CD4-positive, alpha-beta T cell (primary cell): Measurements from ENCODE around the gene LITAF. TPM values are rescaled to one million over a fixed set of nuclear protein-coding genes. Genes with fewer than 3 reads are reported as not detected.

Experiments used
- ATAC-seq: fragments of 200-7000 bp; cut with Tn5 transposase; one replicate; pipeline ENCODE4 v1.10.0; 2022; ENCODE audit warnings: mild to moderate bottlenecking; ENCODE audit not compliant: poor library complexity
- CTCF ChIA-PET: fragments of 350-600 bp; sonication (Branson Sonifier 250); formaldehyde crosslinking; loops from one replicate; lab custom pipeline; 2021; ENCODE audit warnings: antibody characterized with exemption, inconsistent platforms; lab: Charles Lee
- POLR2A ChIA-PET: fragments of 350-600 bp; sonication (Branson Sonifier 250); formaldehyde crosslinking; loops from one replicate; lab custom pipeline; 2021; ENCODE audit warnings: antibody characterized with exemption, inconsistent platforms; lab: Charles Lee
- DNase-seq, 14 experiments: peaks; one replicate each; pipeline ENCODE4 v3.0.0-alpha.2; 2013 to 2020; ENCODE audit warnings: mixed read lengths in 2 of 14
- H3K27ac ChIP-seq, 2 donors: one replicate each; pipeline versions ENCODE4 v1.5.1 to v1.7.0; 2013; ENCODE audit warnings: low read length in 2 of 2, low read depth in 1 of 2, mild to moderate bottlenecking in 1 of 2
- H3K27me3 ChIP-seq, 2 experiments: 1 replicate in 1 of 2; 2 replicates in 1 of 2; pipeline versions ENCODE4 v1.6.1 to v1.7.0; 2013; ENCODE audit warnings: low read length in 2 of 2, control low read depth in 1 of 2, mild to moderate bottlenecking in 1 of 2, moderate library complexity in 1 of 2; ENCODE audit not compliant: insufficient read depth in 2 of 2, control insufficient read depth in 1 of 2
- H3K36me3 ChIP-seq: one replicate; pipeline ENCODE4 v1.6.1; 2013; ENCODE audit warnings: low read length, control low read depth; ENCODE audit not compliant: insufficient read depth
- H3K4me1 ChIP-seq: one replicate; pipeline ENCODE4 v1.6.1; 2013; ENCODE audit warnings: low read length, control low read depth; ENCODE audit not compliant: insufficient read depth
- H3K4me3 ChIP-seq: one replicate; pipeline ENCODE4 v1.5.1; 2013; ENCODE audit warnings: mild to moderate bottlenecking, low read length, moderate library complexity
- H3K9me3 ChIP-seq, 2 experiments: 1 replicate in 1 of 2; 2 replicates in 1 of 2; pipeline versions ENCODE4 v1.6.1 to v1.7.0; 2013; ENCODE audit warnings: low read length in 2 of 2, mild to moderate bottlenecking in 2 of 2, control low read depth in 1 of 2, moderate library complexity in 1 of 2; ENCODE audit not compliant: control insufficient read depth in 1 of 2, insufficient read depth in 1 of 2
- H3K27ac Mint-ChIP-seq: one replicate; pipeline ENCODE4 v1.8.0; 2020; ENCODE audit warnings: mixed read lengths
- H3K27me3 Mint-ChIP-seq: one replicate; pipeline ENCODE4 v1.8.0; 2021; ENCODE audit warnings: mixed read lengths
- H3K36me3 Mint-ChIP-seq: one replicate; pipeline ENCODE4 v1.8.0; 2021; ENCODE audit warnings: low read depth, mixed read lengths
- H3K4me1 Mint-ChIP-seq: one replicate; pipeline ENCODE4 v1.8.0; 2021; ENCODE audit warnings: low read depth, mixed read lengths
- H3K4me3 Mint-ChIP-seq: one replicate; pipeline ENCODE4 v1.8.0; 2020; ENCODE audit warnings: mild to moderate bottlenecking, mixed read lengths
- H3K9me3 Mint-ChIP-seq: one replicate; pipeline ENCODE4 v1.8.0; 2020; ENCODE audit warnings: mixed read lengths
- CTCF ChIP-seq: fragments of 200-600 bp; IDR thresholded peaks from one replicate; pipeline ENCODE4 v1.8.0; 2022; ENCODE audit warnings: antibody characterized with exemption, mild to moderate bottlenecking
- intact Hi-C, 2 experiments: fragments of 100-400 bp; cut with DNase I in 1 of 2; cut with micrococcal nuclease in 1 of 2; formaldehyde crosslinking; loops; one replicate each; pipeline versions ENCODE4 v1.15.1 to v1.9.0; 2023 to 2025; cut with DNase I, micrococcal nuclease
- total RNA-seq, 174 experiments: library from RNA in 2 of 174; stranded (reverse) in 2 of 174; gene quantifications; one replicate each; pipeline ENCODE4 v1.2.3 and lab custom pipeline; 2021 to 2026

The LITAF gene
- total RNA-seq, 2 experiments from 2014 or later, result 226 to 257 TPM

- no peaks in the 10 kb centered on the region for H3K9me3 ChIP-seq
- peaks cover 17% of the 10 kb centered on the region for H3K4me1 Mint-ChIP-seq
- ATAC-seq (no peak), DNase-seq (no peak)
- POLR2A ChIA-PET, result interaction anchor here (2.1 kb wide), 1 partner anchor 12 kb away, joined by 12 read pairs; no protein-coding TSS in a partner anchor
- H3K4me3 ChIP-seq, result no peak overlapping the region
- TF ChIP-seq CTCF, result no peak
- H3K27me3 Mint-ChIP-seq, result no peaks in the 10 kb centered on the region
- H3K36me3 ChIP-seq, result no peaks in the 10 kb centered on the region
- H3K4me1 ChIP-seq, result peaks cover 20% of the 10 kb centered on the region
- H3K27me3 ChIP-seq, result no peaks in the 10 kb centered on the region
- no peak overlapping the region for H3K27ac Mint-ChIP-seq
- no peaks in the 10 kb centered on the region for H3K9me3 Mint-ChIP-seq
- CTCF ChIA-PET, result no interaction called here
- H3K36me3 Mint-ChIP-seq, result no peaks in the 10 kb centered on the region
- no peak overlapping the region for H3K27ac ChIP-seq
- no peak overlapping the region for H3K4me3 Mint-ChIP-seq
- intact Hi-C loops, result no loop called here
Measured at GRCh38 chr16:11609474-11610120, 22.9 kb upstream of the LITAF start.

GRCh38 chr16:11605891-11606290, 19.2 kb upstream of the LITAF start:
- H3K36me3 ChIP-seq, result no peaks in the 10 kb centered on the region
- no peak for ATAC-seq
- intact Hi-C loops, result no loop called here

GRCh38 chr16:11605564-11605886, 18.8 kb upstream of the LITAF start:
- Histone ChIP-seq H3K36me3 (no peaks in the 10 kb centered on the region), H3K27ac (no peak overlapping the region), H3K27me3 (no peaks in the 10 kb centered on the region), H3K4me1 (no peaks in the 10 kb centered on the region), H3K9me3 (no peaks in the 10 kb centered on the region), H3K4me3 (no peak overlapping the region)
- POLR2A ChIA-PET, result no interaction called here
- Mint-ChIP-seq H3K27me3 (no peaks in the 10 kb centered on the region), H3K4me1 (peaks cover 5% of the 10 kb centered on the region), H3K27ac (no peak overlapping the region), H3K9me3 (no peaks in the 10 kb centered on the region), H3K36me3 (no peaks in the 10 kb centered on the region), H3K4me3 (no peak overlapping the region)
- no peak for TF ChIP-seq CTCF
- no peak for DNase-seq
- intact Hi-C loops, result no loop called here
- no peak for ATAC-seq
- CTCF ChIA-PET, result no interaction called here

More at GRCh38 chr16:11605891-11606290, 19.2 kb upstream of the LITAF start:
- no peak overlapping the region for H3K4me3 ChIP-seq
- H3K27me3 ChIP-seq, result no peaks in the 10 kb centered on the region
- H3K4me1 Mint-ChIP-seq, result peaks cover 5% of the 10 kb centered on the region
- H3K9me3 Mint-ChIP-seq, result no peaks in the 10 kb centered on the region
- POLR2A ChIA-PET, result no interaction called here
- CTCF ChIA-PET, result no interaction called here
- no peak for DNase-seq
- TF ChIP-seq CTCF, result no peak
- no peaks in the 10 kb centered on the region for H3K4me1 ChIP-seq
- no peaks in the 10 kb centered on the region for H3K9me3 ChIP-seq
- H3K27ac Mint-ChIP-seq, result no peak overlapping the region
- no peaks in the 10 kb centered on the region for H3K27me3 Mint-ChIP-seq
- no peak overlapping the region for H3K27ac ChIP-seq
- no peak overlapping the region for H3K4me3 Mint-ChIP-seq
- H3K36me3 Mint-ChIP-seq, result no peaks in the 10 kb centered on the region
